NCI-H128 (cell line): ENCODE data around the gene RALGPS1.

Experiments
- DNase-seq: peaks from one replicate; lab custom pipeline; 2025; ENCODE audit not compliant: unreplicated experiment; lab: John Stamatoyannopoulos, UW

Gene RALGPS1

DNA sequence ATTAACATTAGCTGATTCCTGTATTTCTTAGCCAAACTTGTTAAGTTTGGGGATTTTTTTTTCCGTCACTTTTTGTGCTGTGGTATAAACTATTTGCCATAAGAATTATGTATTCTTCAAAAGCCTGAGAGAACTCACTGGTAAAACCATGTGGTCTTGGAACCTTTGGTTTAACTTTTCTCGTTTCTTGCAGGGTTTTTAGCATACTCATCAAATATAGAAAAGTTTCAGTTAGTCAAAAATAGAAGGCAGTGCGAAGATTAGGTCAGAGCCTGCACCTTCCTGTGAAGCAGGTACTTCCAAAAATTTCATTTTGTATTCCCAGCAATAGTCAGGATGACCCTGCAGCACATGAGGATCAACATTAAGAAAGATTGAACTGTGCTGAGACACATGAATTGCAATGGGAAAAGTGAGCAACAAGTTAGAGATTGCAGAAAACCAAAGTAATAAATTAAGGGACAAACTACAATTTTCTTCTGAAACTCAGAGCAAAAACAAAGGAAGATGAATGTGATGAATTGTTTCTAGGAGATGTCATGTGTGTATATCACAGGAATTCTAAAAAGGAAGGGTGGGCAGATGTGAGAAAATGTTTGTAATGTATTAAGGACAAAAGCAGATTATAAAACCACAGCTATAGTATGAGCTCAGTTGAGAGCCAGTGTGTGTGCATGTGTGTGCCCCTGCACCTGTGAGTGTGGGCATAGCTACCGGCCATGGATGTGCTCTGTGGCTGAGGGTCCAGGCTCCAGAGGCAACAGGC lies 105.6 kb downstream of the RALGPS1 start:
- DNase-seq: no peak

- DNase-seq: no peak
These were observed 106.2 kb downstream of the RALGPS1 start for GRCh38 chr9:127020802-127021078.

DNA sequence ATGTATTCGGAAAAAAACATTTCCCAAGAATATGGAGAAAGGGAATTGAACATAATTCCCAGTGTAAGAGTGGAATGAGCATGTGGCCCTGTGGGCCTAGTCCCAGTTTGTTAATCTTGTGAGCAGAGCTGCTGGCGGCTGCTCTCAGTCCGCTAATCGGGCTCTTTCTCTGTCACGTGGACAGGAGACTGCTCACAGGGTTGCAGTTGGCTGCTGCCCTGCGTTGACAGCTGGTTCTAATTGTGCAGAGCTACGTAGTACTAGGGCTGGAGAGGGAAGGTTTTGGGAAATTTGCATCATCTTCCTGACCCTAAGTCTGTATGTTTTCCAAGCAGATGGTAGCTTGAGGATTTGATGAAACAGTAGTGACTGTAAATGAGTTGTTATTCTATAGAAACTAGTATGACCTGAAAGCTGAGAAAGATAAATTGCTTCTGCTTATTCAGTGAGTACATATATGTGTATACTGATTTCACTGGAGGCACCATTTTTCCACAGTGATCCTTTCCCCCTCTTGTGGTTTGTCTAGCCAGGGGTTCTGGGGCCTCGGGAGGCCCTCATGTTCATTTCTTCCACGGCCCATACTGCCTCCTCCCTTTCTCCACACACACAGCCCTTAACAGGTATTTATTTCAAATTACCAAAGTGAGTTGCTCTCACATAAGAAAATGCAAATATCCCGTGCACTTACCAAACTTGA lies 107.2 kb downstream of the RALGPS1 start:
- no peak for DNase-seq

DNA sequence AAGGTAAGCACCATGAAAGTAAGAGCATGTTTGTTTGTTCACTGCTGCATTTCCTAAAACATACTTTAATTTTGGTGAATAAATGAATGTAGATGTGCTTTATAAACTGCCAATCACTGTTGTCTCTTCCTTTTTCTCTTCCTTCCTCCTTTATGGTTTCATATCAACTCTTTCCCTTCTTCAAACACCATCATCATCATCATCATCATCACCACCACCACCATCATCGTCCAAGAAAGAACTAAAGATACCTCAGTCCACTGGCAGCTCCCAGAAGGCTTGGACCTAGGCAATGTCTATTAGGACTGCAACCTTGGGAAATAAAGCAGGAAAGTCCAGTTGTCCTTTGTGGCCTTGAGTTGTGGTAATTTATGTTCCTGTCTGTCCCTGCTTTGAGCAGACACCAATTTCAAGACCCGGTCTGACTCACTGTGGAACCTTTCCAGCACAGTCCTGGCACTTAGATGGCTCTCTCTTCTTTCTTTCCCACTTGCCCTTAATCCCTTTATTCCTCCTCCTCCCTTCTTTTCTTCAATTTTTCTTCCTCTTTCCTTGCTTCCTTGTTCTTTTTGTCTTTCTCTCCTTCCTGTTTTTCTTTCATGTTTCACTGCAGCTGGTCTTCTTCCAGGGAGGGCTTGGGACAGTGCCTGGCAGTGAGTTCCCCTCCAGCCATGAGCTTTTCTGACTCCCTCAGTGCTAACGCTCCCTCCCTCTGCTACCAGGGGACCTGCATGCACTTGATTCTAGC lies 108.5 kb downstream of the RALGPS1 start:
- DNase-seq: no peak

- no peak for DNase-seq
These were observed 110.5 kb downstream of the RALGPS1 start for GRCh38 chr9:127025042-127025441.

DNA sequence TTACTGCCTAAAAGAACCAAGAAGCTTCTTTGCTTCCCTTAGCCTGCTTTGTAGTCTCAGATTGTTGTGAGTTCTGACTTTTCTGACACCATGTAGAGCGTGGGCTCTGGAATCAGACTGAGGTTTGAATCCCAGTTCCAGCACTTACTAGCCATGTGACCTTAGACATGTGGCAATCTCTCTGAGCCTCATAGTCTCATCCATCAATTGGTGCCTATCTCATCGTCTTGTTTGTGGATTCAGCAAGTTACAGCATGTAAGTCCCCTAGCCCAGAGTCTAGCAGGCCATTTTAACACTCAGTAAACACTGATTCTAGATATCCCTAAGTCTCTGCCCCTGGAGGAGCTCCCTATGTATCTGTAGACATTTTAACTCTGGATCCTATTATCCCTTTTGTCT lies 113.1 kb downstream of the RALGPS1 start:
- DNase-seq: no peak

DNA sequence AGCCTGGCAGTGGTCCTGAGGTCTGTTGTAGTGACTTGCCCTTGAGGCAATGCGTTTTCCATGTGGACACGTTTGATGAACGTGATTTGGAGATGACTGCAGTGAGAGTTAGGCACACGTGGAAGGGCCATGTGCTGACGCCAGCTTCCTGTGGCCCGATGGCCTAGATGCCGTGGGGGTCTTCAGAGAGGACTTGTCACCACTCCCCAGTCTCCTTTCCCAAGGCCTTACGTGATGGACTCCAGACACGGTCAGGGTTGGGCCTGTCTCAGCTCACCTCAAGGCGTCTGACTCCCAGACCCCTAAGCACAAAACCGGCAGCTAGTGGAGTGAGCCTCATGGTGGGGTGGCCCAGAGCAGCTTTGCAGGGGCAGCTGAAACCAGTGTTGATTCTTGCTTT lies 115.0 kb downstream of the RALGPS1 start:
- no peak for DNase-seq

GRCh38 chr9:127030814-127031740 lies 116.5 kb downstream of the RALGPS1 start:
- DNase-seq: no peak

DNA sequence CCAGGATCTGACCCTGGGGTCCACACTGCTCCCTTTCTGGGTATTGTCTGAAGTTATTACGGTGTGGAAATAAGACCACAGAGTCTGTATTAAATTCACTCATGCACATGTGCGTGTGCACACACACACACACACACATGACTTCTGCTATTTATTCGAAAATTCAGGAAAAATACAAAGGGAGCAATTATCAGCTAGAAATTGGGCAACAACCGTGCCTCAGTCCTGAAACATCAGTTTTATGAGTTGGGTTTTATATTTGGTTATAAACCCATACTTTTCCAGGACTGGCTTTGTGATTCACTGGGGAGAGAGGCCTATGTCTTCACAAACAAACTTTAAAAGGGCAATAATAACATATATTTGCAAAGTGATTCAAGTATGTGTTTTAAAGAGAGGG lies 117.7 kb downstream of the RALGPS1 start:
- no peak for DNase-seq

- DNase-seq: no peak
These were observed 118.5 kb downstream of the RALGPS1 start for GRCh38 chr9:127033061-127033460.

- DNase-seq: no peak
These were observed 119.2 kb downstream of the RALGPS1 start for GRCh38 chr9:127033789-127034188.

- DNase-seq: no peak
These were observed 120.1 kb downstream of the RALGPS1 start for GRCh38 chr9:127034691-127035090.

DNA sequence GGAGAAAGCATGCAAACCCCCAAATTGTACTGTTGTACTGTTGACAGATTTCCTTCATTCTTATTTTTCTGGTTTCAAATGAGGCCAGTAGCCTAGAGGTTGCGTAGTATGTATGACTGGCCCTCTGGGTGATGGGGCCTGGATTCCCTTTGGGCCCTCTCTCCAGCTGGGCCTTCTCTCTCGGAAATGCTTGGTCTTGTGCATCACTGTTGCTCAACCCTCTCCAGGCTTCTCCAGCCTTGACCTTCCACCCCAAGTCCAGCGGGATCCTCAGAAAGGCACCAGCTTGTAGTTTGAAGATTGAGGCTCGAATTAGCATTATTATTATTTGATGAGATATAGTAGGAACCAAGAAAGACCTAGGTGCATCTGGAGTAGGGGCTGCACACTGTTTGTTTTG lies 120.8 kb downstream of the RALGPS1 start:
- DNase-seq: no peak

GRCh38 chr9:127035948-127036347 lies 121.4 kb downstream of the RALGPS1 start:
- no peak for DNase-seq

- no peak for DNase-seq
These were observed 121.9 kb downstream of the RALGPS1 start for GRCh38 chr9:127036437-127036836.

- DNase-seq: no peak
These were observed 123.9 kb downstream of the RALGPS1 start for GRCh38 chr9:127038531-127038930.

DNA sequence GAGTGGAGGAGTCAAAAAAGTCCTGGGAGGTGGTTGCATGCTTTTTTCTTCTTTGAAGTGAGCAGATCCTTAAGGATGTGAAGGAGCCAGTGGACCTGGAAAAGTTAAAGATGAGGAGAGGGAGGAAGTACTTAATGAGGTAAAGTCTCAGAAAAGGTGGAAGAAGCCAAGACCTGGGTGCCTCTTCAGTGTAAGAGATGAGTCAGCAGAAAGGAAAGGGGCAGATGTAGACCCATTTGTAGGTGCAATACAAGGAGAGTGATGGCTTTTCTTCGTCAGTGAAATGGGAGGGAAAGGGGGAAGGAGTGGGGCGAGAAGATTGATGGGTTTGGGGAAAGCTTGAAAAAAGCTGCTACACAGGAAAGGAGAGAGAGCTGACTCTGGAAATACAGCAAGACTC lies 124.9 kb downstream of the RALGPS1 start:
- no peak for DNase-seq

DNA sequence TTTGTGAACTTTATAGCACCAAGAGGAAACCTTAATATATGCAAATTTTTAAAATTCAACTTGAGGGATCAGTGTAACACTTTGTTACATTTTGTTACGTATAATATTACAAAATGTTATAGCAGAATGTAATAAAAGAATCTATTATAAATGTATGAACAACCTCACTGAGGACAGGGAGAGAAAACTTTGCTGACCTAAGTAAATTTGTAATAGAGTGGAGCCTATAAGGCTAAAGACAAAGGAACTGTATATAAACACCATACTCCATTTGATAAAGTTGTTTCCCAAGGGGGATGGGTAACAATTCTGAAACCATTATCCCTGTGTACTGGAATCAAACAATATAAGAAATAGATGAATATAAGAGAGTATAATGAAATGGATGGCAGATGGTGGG lies 130.6 kb downstream of the RALGPS1 start:
- DNase-seq: no peak

GRCh38 chr9:127047971-127048370 lies 133.4 kb downstream of the RALGPS1 start:
- no peak for DNase-seq

GRCh38 chr9:127049044-127049443 lies 134.5 kb downstream of the RALGPS1 start:
- DNase-seq: no peak

- DNase-seq: no peak
These were observed 135.0 kb downstream of the RALGPS1 start for GRCh38 chr9:127049581-127049980.
